ENCODE results near the gene FBP1.

GRCh38 chr9:94675008-94675881 is 35.9 kb upstream of the FBP1 start:
- TF ChIP-seq YY1 (IDR thresholded peaks at IDR 0.05; ENCODE audit: insufficient read depth, insufficient read length), result no peak
- no peak for TF ChIP-seq ZNF274 (IDR thresholded peaks at IDR 0.05; ENCODE audit: low read depth, low read length)
- no peak for TF ChIP-seq SUZ12 (IDR thresholded peaks at IDR 0.05; ENCODE audit: extremely low read depth, insufficient read depth, insufficient read length)

Data from NT2/D1 (cell line).